NCI-H82 treated with DMSO at 0.1 percent for 48 hours (cell line): ENCODE measurements around the gene TRAF5.
"Not testable (repeated sequence)": the region's sequence is repeated elsewhere in the genome, so short reads cannot be mapped to it uniquely, and the experiment has no call there.

Experiments
- DNase-seq: peaks from one replicate; lab custom pipeline; 2025; ENCODE audit not compliant: unreplicated experiment; lab: John Stamatoyannopoulos, UW

The TRAF5 gene

GRCh38 chr1:211326528-211327345, at the start of gene TRAF5:
TRAF5 (plus strand) TSS chr1:211326833; CDS start chr1:211353240, 26,407 bp downstream.
- DNase-seq: no peak

GRCh38 chr1:211279340-211279739, 47.3 kb upstream of the TRAF5 start:
- DNase-seq: no peak

GRCh38 chr1:211280910-211281309, 45.7 kb upstream of the TRAF5 start:
- no peak for DNase-seq

GRCh38 chr1:211281320-211282022, 45.2 kb upstream of the TRAF5 start:
- DNase-seq: no peak

GRCh38 chr1:211282023-211282373, 44.6 kb upstream of the TRAF5 start:
- no peak for DNase-seq

GRCh38 chr1:211285196-211285595, 41.4 kb upstream of the TRAF5 start:
- DNase-seq: no peak

GRCh38 chr1:211287218-211287617, 39.4 kb upstream of the TRAF5 start:
- DNase-seq: peak; percentile 39

GRCh38 chr1:211292411-211292810, 34.2 kb upstream of the TRAF5 start:
- DNase-seq: no peak

GRCh38 chr1:211296396-211296795, 30.2 kb upstream of the TRAF5 start:
- DNase-seq: no peak

- DNase-seq: no peak
Measured at GRCh38 chr1:211305044-211305443, 21.6 kb upstream of the TRAF5 start.

GRCh38 chr1:211309617-211310016, 17.0 kb upstream of the TRAF5 start:
- DNase-seq: no peak

- no peak for DNase-seq
Measured at GRCh38 chr1:211313392-211313791, 13.2 kb upstream of the TRAF5 start.

- no peak for DNase-seq
Measured at GRCh38 chr1:211318576-211319280, 7.9 kb upstream of the TRAF5 start.

GRCh38 chr1:211319892-211320291, 6.7 kb upstream of the TRAF5 start:
- DNase-seq: no peak

GRCh38 chr1:211320980-211321379, 5.7 kb upstream of the TRAF5 start:
- no peak for DNase-seq

GRCh38 chr1:211321646-211322045, 5.0 kb upstream of the TRAF5 start:
- not testable (repeated sequence) for DNase-seq

- DNase-seq: peak; percentile 72
Measured at GRCh38 chr1:211323156-211324063, 3.2 kb upstream of the TRAF5 start.

- no peak for DNase-seq
Measured at GRCh38 chr1:211324992-211325775, 1.4 kb upstream of the TRAF5 start.

GRCh38 chr1:211326140-211326527, 499 bp upstream of the TRAF5 start:
- no peak for DNase-seq

GRCh38 chr1:211327346-211327921, 801 bp downstream of the TRAF5 start:
- DNase-seq: peak; percentile 16
